CD4-positive, alpha-beta T cell treated with Interleukin-6 at 100 ng/mL for 8 hours (primary cell): Measurements from ENCODE around the gene SLC16A6.
A peak's percentile ranks its signal among the peaks of the same experiment; 100 is the strongest.
"Not testable (repeated sequence)": the region's sequence is repeated elsewhere in the genome, so short reads cannot be mapped to it uniquely, and the experiment has no call there.

Experiments
- DNase-seq: peaks from one replicate; pipeline ENCODE4 v3.0.0-alpha.2; 2020; ENCODE audit warnings: mixed read lengths, low spot score

The SLC16A6 gene, protein sequence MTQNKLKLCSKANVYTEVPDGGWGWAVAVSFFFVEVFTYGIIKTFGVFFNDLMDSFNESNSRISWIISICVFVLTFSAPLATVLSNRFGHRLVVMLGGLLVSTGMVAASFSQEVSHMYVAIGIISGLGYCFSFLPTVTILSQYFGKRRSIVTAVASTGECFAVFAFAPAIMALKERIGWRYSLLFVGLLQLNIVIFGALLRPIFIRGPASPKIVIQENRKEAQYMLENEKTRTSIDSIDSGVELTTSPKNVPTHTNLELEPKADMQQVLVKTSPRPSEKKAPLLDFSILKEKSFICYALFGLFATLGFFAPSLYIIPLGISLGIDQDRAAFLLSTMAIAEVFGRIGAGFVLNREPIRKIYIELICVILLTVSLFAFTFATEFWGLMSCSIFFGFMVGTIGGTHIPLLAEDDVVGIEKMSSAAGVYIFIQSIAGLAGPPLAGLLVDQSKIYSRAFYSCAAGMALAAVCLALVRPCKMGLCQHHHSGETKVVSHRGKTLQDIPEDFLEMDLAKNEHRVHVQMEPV

DNA sequence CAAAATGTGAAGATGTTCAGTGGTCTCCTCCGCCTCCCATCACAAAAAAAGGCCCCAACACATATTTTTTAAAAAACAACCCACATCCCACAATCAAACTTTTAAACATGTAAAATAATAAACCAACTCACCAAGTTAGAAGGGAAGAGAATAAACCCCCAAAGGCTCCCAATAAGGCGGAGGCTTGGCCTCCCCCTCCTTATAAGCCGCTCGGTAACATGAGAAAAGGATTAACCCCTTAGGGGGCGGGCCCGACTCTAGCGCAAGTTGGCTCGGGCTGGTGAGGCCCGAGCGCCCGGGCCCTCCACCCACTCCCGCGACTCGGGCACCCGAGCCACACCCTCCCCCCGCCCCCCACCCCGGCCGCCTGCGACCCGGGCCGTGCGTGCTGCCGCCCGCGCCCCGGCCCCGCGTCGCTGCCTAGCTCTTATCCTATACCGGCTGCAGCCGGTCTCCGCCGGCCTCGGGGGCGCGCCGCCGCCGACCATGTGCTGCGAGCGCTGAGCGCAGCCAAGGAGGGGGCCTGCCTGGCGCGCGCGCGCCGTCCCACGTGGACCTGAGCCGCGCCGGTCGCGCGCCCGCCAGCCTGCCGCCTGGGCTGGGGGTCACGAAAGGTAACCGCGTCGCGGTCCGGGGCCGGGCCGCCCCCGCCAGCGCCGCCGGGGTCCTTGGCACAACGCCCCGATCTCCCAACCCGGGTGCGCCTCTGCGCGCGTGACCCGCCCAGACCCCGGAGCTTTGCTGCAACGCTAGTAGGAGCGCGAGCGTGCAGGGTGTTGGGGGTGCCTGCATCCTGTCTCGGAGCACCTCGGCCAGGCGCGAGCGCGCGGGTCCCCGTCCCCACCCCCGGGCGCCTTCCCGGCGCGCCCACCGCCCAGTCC is at the start of gene SLC16A6, which contains the start of gene ARSG:
TSS of gene SLC16A6 (minus strand) at position 173 of the 881 bp plus-strand sequence. CDS start 12,807 bp downstream, outside the sequence.
TSS of gene ARSG (plus strand) at position 541 of the 881 bp plus-strand sequence. CDS start 15,999 bp downstream, outside the sequence.
- peak; percentile 76 for DNase-seq

DNA sequence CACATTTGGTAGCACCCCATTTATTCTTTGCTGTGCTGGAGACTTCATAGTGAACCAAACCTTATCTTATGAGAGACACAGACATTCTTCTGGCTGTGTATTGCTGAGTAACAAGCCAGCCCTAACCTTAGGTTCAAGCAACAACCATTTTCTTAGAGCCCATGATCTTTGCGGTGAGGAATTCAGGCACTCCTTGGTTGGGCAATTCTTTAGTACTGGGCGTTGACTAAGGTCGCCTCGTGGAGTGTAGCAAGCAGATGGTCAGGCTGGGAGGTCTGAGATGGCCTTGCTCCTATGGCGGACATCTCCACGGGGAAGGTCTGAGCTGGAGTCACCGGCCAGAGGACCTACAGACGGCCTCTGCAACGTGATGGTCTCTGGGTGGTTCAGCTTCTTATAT is 43.5 kb upstream of the SLC16A6 start:
- no peak for DNase-seq

DNA sequence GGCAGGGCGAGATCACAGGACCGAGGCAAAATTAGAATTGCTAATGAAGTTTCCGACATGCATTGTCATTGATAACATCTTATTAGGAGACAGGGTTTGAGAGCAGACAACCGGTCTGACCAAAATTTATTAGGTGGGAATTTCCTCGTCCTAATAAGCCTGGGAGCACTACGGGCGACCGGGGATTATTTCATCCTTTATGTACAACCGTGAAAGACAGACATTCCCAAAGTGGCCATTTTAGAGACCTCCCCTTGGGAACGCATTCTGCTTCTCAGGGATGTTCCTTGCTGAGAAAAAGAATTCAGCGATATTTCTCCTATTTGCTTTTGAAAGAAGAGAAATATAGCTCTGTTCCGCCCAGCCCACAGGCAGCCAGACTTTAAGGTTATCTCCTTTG is 41.0 kb upstream of the SLC16A6 start:
- not testable (repeated sequence) for DNase-seq

DNA sequence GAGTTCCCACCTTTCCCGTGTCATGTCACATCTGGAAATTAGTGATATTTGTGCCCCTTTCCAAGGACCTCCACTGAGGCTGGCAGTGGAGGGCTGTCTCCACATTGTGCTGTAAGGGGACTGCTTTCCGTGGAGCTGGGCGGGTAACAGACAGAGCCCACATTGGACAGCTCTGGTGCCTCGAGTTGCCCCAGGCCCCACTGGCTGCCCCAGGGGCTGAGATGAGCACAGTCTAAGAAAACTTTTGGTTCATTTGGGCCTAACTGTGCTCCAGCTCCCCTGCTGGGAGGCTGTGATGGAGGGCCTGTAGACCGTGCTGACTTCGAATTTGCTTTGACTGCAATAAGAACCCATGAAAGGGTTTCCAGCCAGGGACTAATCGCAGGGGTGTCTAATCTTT is 38.4 kb upstream of the SLC16A6 start:
- DNase-seq, result no peak

DNA sequence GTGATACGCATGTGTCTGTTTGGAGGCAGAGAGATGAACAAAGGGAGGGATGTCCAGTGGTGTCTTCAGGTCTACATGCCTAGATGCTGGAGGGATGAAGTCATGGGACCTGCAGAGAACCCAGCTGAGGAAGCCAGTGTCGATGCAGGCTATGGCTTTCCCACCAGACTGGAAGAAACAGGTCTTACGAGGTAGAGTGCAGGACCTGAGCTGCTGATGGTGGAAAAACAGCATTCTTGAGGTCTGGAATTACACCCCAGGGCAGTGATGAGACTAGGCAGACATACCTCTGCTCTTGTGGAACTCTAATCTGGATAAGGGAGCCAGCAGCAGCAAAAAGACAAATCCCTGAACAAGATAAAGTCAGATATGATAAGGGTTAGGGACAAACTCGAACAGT is 37.7 kb upstream of the SLC16A6 start:
- no peak for DNase-seq

DNA sequence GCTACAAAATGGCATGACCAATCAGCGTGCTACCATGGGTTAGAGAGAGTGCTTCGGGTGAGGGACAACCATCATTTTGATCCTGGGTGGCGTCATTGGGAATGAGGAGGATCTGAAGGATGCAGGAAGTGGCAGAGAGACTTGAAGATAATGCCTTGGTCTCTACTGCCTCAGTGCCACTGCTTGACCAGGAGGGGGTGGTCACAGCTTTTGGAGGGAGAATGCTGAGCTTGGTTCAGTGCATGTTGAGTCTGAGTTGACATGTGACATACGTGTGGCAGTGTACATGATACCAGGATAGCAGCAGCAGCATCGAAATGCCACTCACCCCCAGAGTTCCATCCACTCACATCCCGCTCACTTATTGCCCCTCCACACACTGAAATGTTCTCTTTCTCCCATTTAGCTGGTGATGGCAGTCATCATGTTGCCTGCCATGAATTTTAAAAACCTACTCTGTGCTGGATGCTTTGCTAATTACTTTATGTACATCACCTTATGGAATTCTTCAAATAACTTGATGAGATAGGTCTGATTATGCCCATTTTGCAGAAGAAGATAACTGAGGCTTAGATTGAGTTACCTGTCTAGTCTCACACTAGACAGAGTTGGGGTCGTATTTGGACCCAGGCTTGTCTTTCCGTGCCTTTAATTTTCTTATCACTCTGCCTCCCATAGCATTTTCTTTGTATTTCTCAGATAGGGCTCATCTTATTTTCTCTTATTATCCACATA is 37.1 kb upstream of the SLC16A6 start:
- no peak for DNase-seq

DNA sequence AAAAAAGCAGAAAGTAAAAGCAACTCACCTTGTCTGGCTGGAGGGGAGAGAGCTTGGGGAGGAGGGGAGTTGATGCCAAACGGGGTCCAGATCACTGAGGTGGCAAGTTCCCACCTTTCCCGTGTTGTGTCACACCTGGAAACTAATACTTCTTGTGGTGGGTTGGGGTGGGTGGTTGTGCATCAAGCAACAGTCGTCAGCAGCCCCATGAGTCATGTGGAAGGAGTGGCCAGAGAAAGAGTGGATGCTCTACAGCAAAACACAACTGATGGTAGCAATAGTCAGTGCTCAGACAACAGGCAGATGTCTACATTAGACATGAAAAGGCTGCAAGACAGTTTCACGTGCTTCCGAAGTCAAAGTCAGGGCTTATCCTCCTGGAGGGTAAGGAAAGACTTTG is 35.8 kb upstream of the SLC16A6 start:
- no peak for DNase-seq

DNA sequence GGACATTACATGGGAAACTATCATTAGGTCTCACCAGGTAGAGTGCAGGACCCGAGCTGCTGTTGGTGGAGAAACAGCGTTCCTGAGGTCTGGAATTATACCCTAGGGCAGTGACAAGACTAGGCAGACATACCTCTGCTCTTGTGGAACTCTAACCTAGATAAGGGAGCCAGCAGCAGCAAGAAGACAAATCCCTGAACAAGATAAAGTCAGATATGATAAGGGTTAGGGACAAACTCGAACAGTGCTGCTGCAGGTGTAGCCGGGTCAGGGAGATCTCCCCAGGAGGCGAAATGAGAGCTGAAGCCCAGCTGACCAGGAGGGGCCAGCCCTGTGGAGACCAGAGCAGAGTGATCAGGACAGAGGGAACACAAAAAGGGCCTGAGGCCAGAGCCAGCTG is 35.0 kb upstream of the SLC16A6 start:
- no peak for DNase-seq

DNA sequence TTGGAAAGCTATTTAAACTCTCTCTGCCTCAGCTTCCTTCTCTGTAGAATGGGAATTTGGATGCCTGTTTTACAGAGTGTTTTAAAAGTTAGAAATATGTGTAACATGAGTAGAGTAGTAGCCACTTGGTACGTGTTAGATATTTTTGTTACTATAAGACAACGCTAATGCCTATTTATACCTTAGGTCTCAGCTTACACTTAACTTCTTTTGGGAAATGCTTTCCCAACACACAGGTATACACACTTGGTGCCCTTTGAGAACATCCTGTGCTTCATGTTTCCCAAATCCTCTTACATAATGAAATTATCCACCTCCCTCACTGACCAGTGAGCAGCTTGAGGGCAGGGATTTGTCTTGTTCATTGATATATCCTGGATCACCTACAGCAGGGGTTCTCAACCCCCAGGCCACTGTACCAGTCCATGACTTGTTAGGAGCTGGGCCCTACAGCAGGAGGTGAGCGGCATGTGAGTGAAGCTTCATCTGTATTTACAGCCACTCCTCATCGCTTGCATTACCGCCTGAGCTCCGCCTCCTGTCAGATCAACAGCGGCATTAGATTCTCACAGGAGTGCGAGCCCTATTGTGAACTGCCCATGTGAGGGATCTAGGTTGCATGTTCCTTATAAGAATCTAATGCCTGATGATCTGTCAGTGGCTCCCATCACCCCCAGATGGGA is 33.9 kb upstream of the SLC16A6 start:
- DNase-seq, result no peak

DNA sequence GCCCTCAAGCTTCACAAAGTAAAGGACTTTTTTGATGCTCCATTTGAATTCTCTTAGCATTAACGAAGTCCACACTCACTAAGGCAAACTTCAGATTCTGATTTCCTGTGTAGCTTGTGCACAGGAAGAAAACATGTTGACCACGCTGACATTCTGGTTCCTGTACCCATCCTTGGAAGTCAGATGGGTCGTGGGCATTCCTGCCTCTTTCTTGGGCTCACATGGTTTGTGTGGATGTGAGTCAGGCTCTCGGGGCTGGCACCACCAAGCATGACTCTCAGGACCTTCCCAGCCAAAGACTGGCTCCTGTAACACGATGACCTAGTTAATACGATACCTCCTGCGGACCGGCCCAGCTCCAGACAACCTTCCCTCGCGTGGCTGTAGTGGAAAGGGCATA is 33.2 kb upstream of the SLC16A6 start:
- no peak for DNase-seq

DNA sequence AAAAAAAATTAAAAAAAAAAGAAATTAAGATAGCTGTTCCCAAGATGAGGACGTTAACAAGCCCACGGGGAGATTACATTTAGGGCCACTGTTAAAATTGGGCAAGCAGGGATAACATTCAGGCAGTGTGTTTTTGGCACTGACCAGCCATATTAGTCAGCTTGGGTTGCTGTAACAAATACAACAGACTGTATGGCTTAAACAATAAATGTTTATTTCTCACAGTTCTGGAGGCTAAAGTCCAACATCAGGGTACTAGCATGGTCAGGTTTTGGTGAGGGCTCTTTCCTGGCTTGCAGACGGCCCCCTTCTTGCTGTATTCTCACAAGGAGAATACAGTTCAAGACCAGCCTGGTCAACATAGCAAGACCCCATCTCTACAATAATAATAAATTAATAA is 31.7 kb upstream of the SLC16A6 start:
- DNase-seq, result no peak

DNA sequence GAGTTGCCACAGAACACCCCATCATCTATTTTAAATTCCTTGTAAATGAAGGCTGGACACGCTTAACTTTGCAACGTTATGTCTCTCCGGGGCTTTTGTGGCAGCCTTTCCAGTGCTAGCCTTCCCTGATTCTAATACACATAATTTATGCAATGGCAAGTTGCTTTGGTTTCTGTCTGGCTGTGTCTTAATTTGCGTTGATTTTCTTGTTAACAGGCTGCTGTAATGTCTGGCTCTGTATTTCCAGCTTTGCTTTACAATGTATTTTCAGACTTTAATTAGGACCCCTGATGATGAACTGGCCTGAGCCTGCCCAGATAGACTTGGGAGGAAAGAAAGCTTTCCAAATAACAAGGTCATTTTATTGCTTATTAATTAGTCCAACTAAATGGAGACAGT is 30.6 kb upstream of the SLC16A6 start:
- no peak for DNase-seq

DNA sequence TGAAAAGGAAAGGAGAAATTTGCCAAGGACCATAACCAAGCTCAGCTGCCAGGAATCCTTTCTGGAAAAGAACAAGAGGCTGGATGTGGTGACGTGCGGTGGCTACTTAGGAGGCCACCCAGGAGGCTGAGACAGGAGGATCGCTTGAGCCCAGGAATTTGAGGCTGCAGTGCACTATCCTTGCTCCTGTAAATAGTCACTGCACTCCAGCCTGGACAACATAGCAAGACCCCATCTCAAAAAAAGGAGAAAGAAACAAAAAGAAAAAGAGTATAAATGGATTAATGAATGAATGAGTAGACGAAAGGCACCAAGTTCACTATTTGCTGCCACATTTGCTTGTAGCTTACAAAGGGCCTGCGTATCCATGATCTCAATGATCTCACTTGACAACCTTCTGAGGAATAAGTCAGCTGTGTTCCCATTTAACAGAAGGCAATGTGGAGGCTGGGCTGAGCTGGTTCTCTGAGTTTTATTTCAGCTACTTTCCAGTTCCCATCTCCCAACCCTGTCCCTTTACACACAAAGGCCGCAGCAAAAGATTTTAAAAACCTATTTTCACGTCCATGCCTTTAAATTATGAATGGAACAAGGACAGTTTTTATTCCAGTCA is 30.1 kb upstream of the SLC16A6 start:
- DNase-seq, result no peak

DNA sequence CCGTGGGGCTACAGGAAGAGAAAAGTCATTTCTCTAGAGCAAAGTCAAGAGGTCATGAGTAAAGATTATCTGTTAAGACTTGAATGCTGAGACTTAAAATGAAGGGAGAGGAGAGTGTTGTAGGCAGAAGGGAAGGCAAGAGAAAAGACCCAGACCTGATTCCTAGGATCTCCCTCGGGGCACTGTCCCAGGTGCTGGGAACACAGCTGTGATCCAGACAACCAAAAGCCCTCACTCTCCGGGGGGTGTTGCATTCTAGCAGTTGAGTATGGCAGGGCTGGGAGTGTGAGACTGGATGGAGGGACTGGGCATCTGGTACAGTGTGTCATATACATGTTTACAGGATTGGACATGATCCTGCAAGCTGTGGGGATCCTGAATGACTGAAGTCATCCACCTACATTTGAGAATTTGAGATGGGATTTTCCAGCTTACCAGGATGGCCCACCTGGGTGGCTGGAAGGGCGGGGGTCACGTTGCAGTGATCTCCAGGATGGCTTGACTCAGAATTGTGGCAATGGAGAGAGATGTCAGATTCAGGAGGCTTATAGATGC is 29.5 kb upstream of the SLC16A6 start:
- no peak for DNase-seq

DNA sequence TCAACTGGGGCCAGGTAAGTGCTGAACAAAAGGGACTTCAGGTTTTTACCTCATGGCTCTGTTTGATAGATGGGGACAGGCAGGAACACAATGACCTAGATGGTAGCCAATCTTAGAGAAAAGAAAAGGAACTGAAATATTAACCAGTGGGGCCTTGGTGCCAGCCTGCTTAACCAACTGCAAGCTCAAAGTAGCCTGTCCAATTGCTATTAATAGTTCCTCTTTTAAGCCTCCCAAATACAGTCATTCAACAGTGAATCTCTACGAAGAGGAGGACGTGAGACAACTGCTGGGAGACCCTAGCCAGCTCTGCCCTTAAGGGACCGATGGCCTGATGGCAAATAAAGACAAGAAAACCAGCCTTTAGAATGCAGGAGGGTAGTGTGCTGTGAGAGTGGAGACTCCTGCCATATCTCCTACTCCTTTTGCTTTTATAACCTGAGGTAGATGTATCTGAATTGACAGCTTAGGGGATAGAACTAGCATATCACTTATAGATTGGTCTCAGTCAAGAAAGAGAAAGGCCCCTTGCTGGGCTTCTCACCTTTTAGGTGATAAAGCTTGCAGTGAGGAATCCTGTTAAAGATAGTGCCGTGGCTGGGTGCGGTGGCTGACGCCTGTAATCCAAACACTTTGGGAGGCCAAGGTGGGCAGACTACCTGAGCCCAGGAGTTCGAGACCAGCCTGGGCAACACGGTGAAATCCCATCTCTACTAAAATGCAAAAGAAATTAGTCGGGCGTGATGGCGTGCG is 28.7 kb upstream of the SLC16A6 start:
- DNase-seq, result no peak

DNA sequence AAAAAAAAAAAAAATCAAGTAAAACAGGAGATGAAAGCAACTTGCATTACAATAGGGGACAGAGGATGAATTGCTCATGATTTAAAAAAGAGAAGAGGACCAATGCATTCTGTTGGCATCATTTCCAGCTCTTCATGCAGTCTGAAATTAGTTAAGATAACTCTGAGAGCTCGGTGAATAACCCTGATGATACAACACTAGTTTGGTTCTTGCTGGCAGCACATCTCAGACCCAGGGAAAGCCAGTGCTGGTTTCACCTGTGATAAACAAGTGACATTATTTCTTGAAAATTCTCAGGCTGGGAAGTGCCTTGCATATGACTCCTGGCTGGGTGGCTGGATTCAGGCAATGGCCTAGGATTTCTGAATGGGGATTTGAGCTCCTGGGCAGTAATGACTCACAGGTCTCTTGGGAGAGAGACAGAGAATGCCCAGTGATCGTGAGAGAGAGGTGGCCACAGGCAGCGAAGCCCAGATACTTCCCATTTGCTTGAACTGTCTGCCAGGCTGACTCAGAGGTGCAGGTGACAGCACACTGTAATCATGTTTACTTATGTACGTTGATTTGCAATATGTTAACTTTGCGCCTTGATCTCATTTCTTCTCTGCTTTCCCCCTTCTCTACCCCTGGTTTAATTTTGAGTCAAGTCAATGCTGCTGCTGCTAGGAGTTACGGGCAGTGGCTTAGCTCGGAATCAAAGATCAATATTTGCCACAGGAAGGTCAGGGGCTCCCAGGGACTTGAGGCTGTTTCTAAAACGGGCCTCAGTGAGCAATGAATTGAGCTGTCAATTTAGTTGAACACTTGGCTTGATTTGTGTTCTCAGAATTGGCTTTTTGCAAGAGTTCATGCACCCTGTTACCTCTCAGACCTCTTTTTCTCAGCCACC is 27.4 kb upstream of the SLC16A6 start:
- no peak for DNase-seq

DNA sequence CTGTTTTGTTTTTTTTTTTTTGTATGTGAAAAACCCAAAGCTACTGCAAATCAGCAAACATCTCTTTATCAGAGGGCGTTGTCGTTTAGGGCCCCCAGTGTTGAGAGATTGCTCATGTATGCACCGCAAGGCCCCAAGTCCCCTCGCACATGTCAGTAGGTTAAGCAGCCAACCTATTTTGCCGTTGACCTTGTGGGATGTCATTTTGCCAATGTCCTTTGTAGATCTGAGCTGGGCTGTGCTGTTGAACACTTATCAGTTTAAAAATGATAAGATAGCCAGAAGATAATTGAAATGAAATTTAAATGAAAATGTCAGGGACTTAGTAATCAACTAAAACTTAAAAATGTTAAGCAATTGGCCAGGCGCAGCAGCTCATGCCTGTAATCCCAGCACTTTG is 26.5 kb upstream of the SLC16A6 start:
- no peak for DNase-seq

DNA sequence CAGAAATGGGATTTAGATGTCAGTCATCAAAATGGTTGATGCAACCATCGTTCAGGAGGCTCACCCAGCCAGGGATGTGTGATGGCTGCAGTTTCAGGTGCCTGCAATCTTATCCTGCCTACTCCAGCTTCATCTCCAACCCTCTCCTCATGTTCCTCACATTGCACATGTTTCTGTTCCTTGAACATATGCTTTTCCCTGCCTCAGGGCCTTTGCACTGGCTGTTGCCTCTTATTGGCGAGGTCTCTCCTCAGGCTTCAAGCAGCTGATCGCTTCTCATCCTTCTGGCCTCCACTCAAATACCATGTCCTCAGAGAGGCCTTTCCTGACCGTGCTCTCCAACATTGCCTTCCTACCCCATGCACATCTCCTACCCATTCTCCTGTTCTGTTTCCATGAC is 25.0 kb upstream of the SLC16A6 start:
- no peak for DNase-seq
